ENCODE measurements around the gene PRKAG2.

DNA sequence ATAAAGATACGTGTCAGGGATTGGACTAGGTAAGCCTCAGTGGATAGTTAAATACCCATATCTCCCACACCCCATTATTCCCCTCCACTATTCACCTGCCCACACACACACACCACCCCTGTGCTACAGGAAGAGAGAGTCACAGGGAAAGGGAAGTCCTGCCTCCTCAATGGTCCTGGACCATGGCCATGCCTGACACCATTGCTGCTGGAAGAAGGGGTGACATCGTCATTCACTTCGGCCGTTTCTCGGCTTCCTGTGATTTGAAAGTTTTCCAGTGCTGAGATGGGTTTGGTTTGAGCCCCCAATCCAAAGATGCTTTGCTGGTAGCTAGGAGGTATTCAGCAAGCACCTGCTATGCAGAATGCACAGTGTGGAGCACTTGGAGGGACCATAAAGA is 18.5 kb downstream of the PRKAG2 start:
- TF ChIP-seq POLR2A (IDR thresholded peaks at IDR 0.05; ENCODE audit: low read length) (no peak), GATA1 (IDR thresholded peaks at IDR 0.05; ENCODE audit: low read depth, low read length) (no peak)
